ENCODE measurements around the gene CNTN1. TPM values are rescaled to one million over a fixed set of nuclear protein-coding genes. Genes with fewer than 3 reads are reported as not detected.

Gene CNTN1
- total and polyA plus RNA-seq, 10 of the 15 experiments (the other 5 are each of a cell fraction or from before 2014, with no cell fraction given), result 0.06 to 0.14 TPM; not detected in 8

GRCh38 chr12:40646911-40647310, 45.3 kb upstream of the CNTN1 start:
- ChIA-PET RAD21 (ENCODE audit: unreplicated experiment) (no interaction called here), SMC1A (ENCODE audit: uncharacterized antibody, unreplicated experiment) (no interaction called here), POLR2A (no interaction called here), CTCF (no interaction called here)
- no peak overlapping the region for H3K9ac ChIP-seq (ENCODE audit: control insufficient read depth, insufficient read depth, low read length)
- no peaks in the 10 kb centered on the region for H3K36me3 ChIP-seq (ENCODE audit: control insufficient read depth in 2 of 2, insufficient read depth in 2 of 2, low read length in 1 of 2)
- no peaks in the 10 kb centered on the region for H3K4me1 ChIP-seq (ENCODE audit: control insufficient read depth, insufficient read depth, low read length)
- H4K20me1 ChIP-seq (ENCODE audit: control insufficient read depth, insufficient read depth), result no peaks in the 10 kb centered on the region
- H2AFZ ChIP-seq (ENCODE audit: control insufficient read depth, low read depth, low read length), result no peak overlapping the region
- no peak for ATAC-seq
- TF ChIP-seq CEBPZ (IDR thresholded peaks at IDR 0.05; ENCODE audit: low read depth, low read length) (no peak), STAT1 (conservative IDR thresholded peaks at IDR 0.05) (no peak), EGR1 (IDR thresholded peaks at IDR 0.05; ENCODE audit: borderline replicate concordance in 1 of 2, low read depth in 2 of 2, low read length in 2 of 2) (no peak), E2F8 (IDR thresholded peaks at IDR 0.05; ENCODE audit: low read depth, partially characterized antibody) (no peak), ASH2L (IDR thresholded peaks at IDR 0.05; ENCODE audit: borderline replicate concordance, low read depth) (no peak)
- intact Hi-C loops (cut with micrococcal nuclease; ENCODE audit: unreplicated experiment) (no loop called here), in situ Hi-C loops (cut with MboI) (no loop called here)
- BruUV-seq (replicated peaks), result no TSS peak
- no peak overlapping the region for H3K27ac ChIP-seq (ENCODE audit: control insufficient read depth, insufficient read depth)
- no peaks in the 10 kb centered on the region for H3K79me2 ChIP-seq (ENCODE audit: control insufficient read depth, insufficient read depth, low read length)
- no peaks in the 10 kb centered on the region for H3K9me3 ChIP-seq (replicated peaks; ENCODE audit: control insufficient read depth, insufficient read depth, low read length)
- H3K4me3 ChIP-seq, result no peak overlapping the region
- no peak for FAIRE-seq
- no peak for DNase-seq (ENCODE audit: low read depth, low spot score)
- no peaks in the 10 kb centered on the region for H3K27me3 ChIP-seq (replicated peaks in 1 of 2; ENCODE audit: control insufficient read depth in 2 of 2, insufficient read depth in 2 of 2, low read length in 1 of 2)
- H3K4me2 ChIP-seq (ENCODE audit: control insufficient read depth, insufficient read depth), result no peak overlapping the region
